GM19239 (cell line): ENCODE measurements around the gene HSPG2.
"Not testable (repeated sequence)": the region's sequence is repeated elsewhere in the genome, so short reads cannot be mapped to it uniquely, and the experiment has no call there.

ENCODE experiments used
- DNase-seq: peaks from one replicate; pipeline ENCODE4 v3.0.0; 2011; ENCODE audit warnings: low spot score; ENCODE audit not compliant: insufficient read length
- FAIRE-seq: peaks from 2 replicates; lab custom pipeline; 2011; peaks lifted over from hg19 to GRCh38; lab: Jason Lieb, UNC

Gene HSPG2

GRCh38 chr1:21937034-21937371, at the start of gene HSPG2:
Gene HSPG2, minus strand, starts transcription at chr1:21937310. Its CDS starts 93 bp downstream, at chr1:21937217.
- DNase-seq (no peak), FAIRE-seq (no peak)

GRCh38 chr1:21986386-21986785, 49.3 kb upstream of the HSPG2 start:
- FAIRE-seq, DNase-seq: not testable (repeated sequence)

GRCh38 chr1:21985893-21986292, 48.8 kb upstream of the HSPG2 start:
- FAIRE-seq = not testable (repeated sequence)

GRCh38 chr1:21983539-21983938, 46.4 kb upstream of the HSPG2 start:
- FAIRE-seq = not testable (repeated sequence)

More at GRCh38 chr1:21985893-21986292, 48.8 kb upstream of the HSPG2 start:
- not testable (repeated sequence) for DNase-seq

GRCh38 chr1:21982122-21982521, 45.0 kb upstream of the HSPG2 start:
- not testable (repeated sequence) for FAIRE-seq, DNase-seq

More at GRCh38 chr1:21983539-21983938, 46.4 kb upstream of the HSPG2 start:
- DNase-seq = not testable (repeated sequence)

- FAIRE-seq, DNase-seq: not testable (repeated sequence)
These were observed 44.1 kb upstream of the HSPG2 start for GRCh38 chr1:21981253-21981652.

- FAIRE-seq, DNase-seq: not testable (repeated sequence)
These were observed 43.6 kb upstream of the HSPG2 start for GRCh38 chr1:21980515-21981220.

- not testable (repeated sequence) for FAIRE-seq, DNase-seq
These were observed 41.1 kb upstream of the HSPG2 start for GRCh38 chr1:21978209-21978608.

- DNase-seq, FAIRE-seq: not testable (repeated sequence)
These were observed 39.7 kb upstream of the HSPG2 start, which contains the start of gene CELA3B for GRCh38 chr1:21976703-21977239. Gene CELA3B, plus strand, starts transcription at chr1:21977022. Its CDS starts 18 bp downstream, at chr1:21977040.

- FAIRE-seq, DNase-seq: not testable (repeated sequence)
These were observed 38.2 kb upstream of the HSPG2 start for GRCh38 chr1:21975296-21975695.

GRCh38 chr1:21974699-21975098, 37.6 kb upstream of the HSPG2 start:
- not testable (repeated sequence) for DNase-seq, FAIRE-seq

GRCh38 chr1:21973948-21974347, 36.8 kb upstream of the HSPG2 start:
- not testable (repeated sequence) for FAIRE-seq

GRCh38 chr1:21972973-21973441, 35.9 kb upstream of the HSPG2 start:
- DNase-seq, FAIRE-seq: not testable (repeated sequence)

More at GRCh38 chr1:21973948-21974347, 36.8 kb upstream of the HSPG2 start:
- DNase-seq = not testable (repeated sequence)

- DNase-seq, FAIRE-seq: not testable (repeated sequence)
These were observed 33.4 kb upstream of the HSPG2 start for GRCh38 chr1:21970523-21970922.

GRCh38 chr1:21969066-21969465, 32.0 kb upstream of the HSPG2 start:
- FAIRE-seq, DNase-seq: not testable (repeated sequence)

- FAIRE-seq, DNase-seq: not testable (repeated sequence)
These were observed 30.1 kb upstream of the HSPG2 start for GRCh38 chr1:21967216-21967615.

GRCh38 chr1:21966247-21967000, 29.3 kb upstream of the HSPG2 start:
- DNase-seq (no peak), FAIRE-seq (no peak)

GRCh38 chr1:21963477-21964217, 26.5 kb upstream of the HSPG2 start:
- FAIRE-seq = peak; percentile 40
- DNase-seq = peak; percentile 72

- no peak for DNase-seq
- FAIRE-seq = no peak
These were observed 24.7 kb upstream of the HSPG2 start for GRCh38 chr1:21961799-21962198.

GRCh38 chr1:21961337-21961736, 24.2 kb upstream of the HSPG2 start:
- FAIRE-seq (no peak), DNase-seq (no peak)
